ENCODE measurements around the gene ARHGEF28. TPM values are rescaled to one million over a fixed set of nuclear protein-coding genes. Genes with fewer than 3 reads are reported as not detected.

Gene ARHGEF28
- total RNA-seq, 1 donor from 2014 or later = 2.1 TPM

DNA sequence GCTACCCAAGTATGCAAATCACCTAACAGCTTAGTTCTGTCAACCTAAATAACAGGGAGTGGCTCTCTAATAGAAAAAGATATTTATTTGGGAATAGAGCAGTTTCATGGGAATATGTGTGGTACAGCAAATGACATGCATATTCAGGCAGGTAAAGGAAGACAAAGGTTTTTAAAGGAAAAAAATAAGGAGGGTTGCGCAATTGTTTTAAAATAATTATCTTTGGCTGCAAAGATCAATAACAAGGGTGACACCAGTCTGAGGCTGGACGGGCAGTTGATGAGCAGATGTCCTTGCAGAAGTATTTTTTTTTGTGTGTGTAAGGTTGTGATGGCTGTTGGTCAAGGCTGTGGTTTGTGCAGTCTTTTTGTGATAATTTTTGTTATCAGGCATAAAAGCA, 332.0 kb downstream of the ARHGEF28 start:
- no peak overlapping the region for H3K4me3 ChIP-seq
- intact Hi-C loops (cut with micrococcal nuclease) = no loop called here
- H3K36me3 ChIP-seq = no peaks in the 10 kb centered on the region
- no peaks in the 10 kb centered on the region for H3K4me1 ChIP-seq
- H3K9me3 ChIP-seq (replicated peaks) = no peaks in the 10 kb centered on the region
- H3K27me3 ChIP-seq (ENCODE audit: low read depth) = no peaks in the 10 kb centered on the region
- no peak for TF ChIP-seq CTCF (IDR thresholded peaks at IDR 0.05; ENCODE audit: borderline replicate concordance)
- H3K27ac ChIP-seq (replicated peaks) = no peak overlapping the region
- DNase-seq = no peak

GRCh38 chr5:73960023-73960422, 334.0 kb downstream of the ARHGEF28 start:
- H3K9me3 ChIP-seq (replicated peaks) = no peaks in the 10 kb centered on the region
- no peaks in the 10 kb centered on the region for H3K27me3 ChIP-seq (ENCODE audit: low read depth)
- H3K27ac ChIP-seq (replicated peaks) = no peak overlapping the region
- H3K4me3 ChIP-seq = no peak overlapping the region
- H3K4me1 ChIP-seq = no peaks in the 10 kb centered on the region
- DNase-seq = no peak
- no peak for TF ChIP-seq CTCF (IDR thresholded peaks at IDR 0.05; ENCODE audit: borderline replicate concordance)
- no peaks in the 10 kb centered on the region for H3K36me3 ChIP-seq
- intact Hi-C loops (cut with micrococcal nuclease) = no loop called here

GRCh38 chr5:73960426-73960825, 334.4 kb downstream of the ARHGEF28 start:
- Histone ChIP-seq H3K36me3 (no peaks in the 10 kb centered on the region), H3K27me3 (ENCODE audit: low read depth) (no peaks in the 10 kb centered on the region), H3K4me1 (no peaks in the 10 kb centered on the region), H3K4me3 (no peak overlapping the region), H3K9me3 (replicated peaks) (no peaks in the 10 kb centered on the region), H3K27ac (replicated peaks) (no peak overlapping the region)
- TF ChIP-seq CTCF (IDR thresholded peaks at IDR 0.05; ENCODE audit: borderline replicate concordance) = no peak
- no peak for DNase-seq
- intact Hi-C loops (cut with micrococcal nuclease) = no loop called here

DNA sequence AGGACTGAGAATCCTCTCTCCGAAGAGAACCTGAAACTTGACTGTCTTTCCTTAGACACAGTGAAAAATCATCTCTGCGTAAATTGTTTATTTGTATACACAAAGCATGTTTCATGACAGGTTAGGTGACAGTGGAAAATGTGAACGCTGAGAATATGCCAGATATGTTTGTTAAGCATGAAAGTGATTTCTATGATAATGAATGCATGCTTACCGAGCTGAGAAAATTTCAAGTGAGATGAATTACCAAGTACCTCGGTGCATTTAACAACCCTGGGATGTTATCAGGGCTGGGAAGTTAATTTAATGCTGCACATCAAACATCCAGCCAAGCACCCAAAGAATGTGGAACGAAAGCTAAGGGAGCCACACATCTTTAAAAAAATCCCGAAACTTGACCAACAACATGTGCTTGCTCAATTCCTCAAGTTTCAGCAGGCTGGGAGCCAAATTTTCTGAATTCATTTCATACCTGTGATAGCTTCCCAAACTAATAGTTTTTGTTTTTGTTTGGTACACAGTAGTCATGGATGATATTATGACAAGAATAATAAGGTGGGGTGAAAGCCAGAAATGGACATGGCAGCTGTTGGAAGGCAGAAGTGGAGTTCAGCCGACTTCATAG, 336.9 kb downstream of the ARHGEF28 start:
- no peaks in the 10 kb centered on the region for H3K4me1 ChIP-seq
- intact Hi-C loops (cut with micrococcal nuclease) = no loop called here
- no peak for TF ChIP-seq CTCF (IDR thresholded peaks at IDR 0.05; ENCODE audit: borderline replicate concordance)
- no peak for DNase-seq
- no peak overlapping the region for H3K27ac ChIP-seq (replicated peaks)
- no peaks in the 10 kb centered on the region for H3K9me3 ChIP-seq (replicated peaks)
- no peaks in the 10 kb centered on the region for H3K27me3 ChIP-seq (ENCODE audit: low read depth)
- no peaks in the 10 kb centered on the region for H3K36me3 ChIP-seq
- no peak overlapping the region for H3K4me3 ChIP-seq

- Histone ChIP-seq H3K36me3 (no peaks in the 10 kb centered on the region), H3K27ac (replicated peaks) (no peak overlapping the region), H3K27me3 (ENCODE audit: low read depth) (no peaks in the 10 kb centered on the region), H3K4me1 (peaks cover 4% of the 10 kb centered on the region), H3K9me3 (replicated peaks) (no peaks in the 10 kb centered on the region), H3K4me3 (no peak overlapping the region)
- no peak for DNase-seq
- TF ChIP-seq CTCF (IDR thresholded peaks at IDR 0.05; ENCODE audit: borderline replicate concordance) = no peak
- intact Hi-C loops (cut with micrococcal nuclease) = no loop called here
These were observed 338.4 kb downstream of the ARHGEF28 start for GRCh38 chr5:73964352-73964865.
